Natural killer cell (primary cell): Measurements from ENCODE around the gene PDE4D. TPM values are rescaled to one million over a fixed set of nuclear protein-coding genes. Genes with fewer than 3 reads are reported as not detected.

Source experiments
- ATAC-seq, 3 donors: fragments of 150-1000 bp in 2 of 3; fragments of 200-7000 bp in 1 of 3; cut with Tn5 transposase; 1 replicate in 1 of 3; 2 replicates in 2 of 3; pipeline ENCODE4 v1.10.0; 2021; ENCODE audit warnings: mild to moderate bottlenecking in 2 of 3, moderate library complexity in 2 of 3
- DNase-seq, 2 donors: peaks; one replicate each; pipeline versions ENCODE4 v3.0.0 to v3.0.0-alpha.2; 2013 to 2021; ENCODE audit warnings: mixed read lengths in 1 of 2
- H3K27ac ChIP-seq: one replicate; pipeline ENCODE4 v1.5.1; 2013; ENCODE audit warnings: mild to moderate bottlenecking, low read length
- H3K27me3 ChIP-seq: one replicate; pipeline ENCODE4 v1.6.1; 2013; ENCODE audit warnings: low read length; ENCODE audit not compliant: control insufficient read depth, insufficient read depth
- H3K36me3 ChIP-seq: one replicate; pipeline ENCODE4 v1.6.1; 2013; ENCODE audit warnings: low read length; ENCODE audit not compliant: control insufficient read depth, insufficient read depth
- H3K4me1 ChIP-seq: one replicate; pipeline ENCODE4 v1.6.1; 2013; ENCODE audit warnings: low read length; ENCODE audit not compliant: control insufficient read depth, insufficient read depth
- H3K4me3 ChIP-seq: one replicate; pipeline ENCODE4 v1.5.1; 2013; ENCODE audit warnings: low read length
- H3K9me3 ChIP-seq: one replicate; pipeline ENCODE4 v1.6.1; 2013; ENCODE audit warnings: low read length; ENCODE audit not compliant: control insufficient read depth, insufficient read depth
- H3K27ac Mint-ChIP-seq, 2 donors: one replicate each; pipeline ENCODE4 v1.8.0; 2022; ENCODE audit warnings: mild to moderate bottlenecking in 2 of 2, mixed read lengths in 2 of 2, moderate library complexity in 1 of 2
- H3K27me3 Mint-ChIP-seq, 2 donors: one replicate each; pipeline ENCODE4 v1.8.0; 2022; ENCODE audit warnings: low read depth in 2 of 2, mixed read lengths in 2 of 2
- H3K36me3 Mint-ChIP-seq: one replicate; pipeline ENCODE4 v1.8.0; 2022; ENCODE audit warnings: mixed read lengths
- H3K4me1 Mint-ChIP-seq, 2 donors: one replicate each; pipeline ENCODE4 v1.8.0; 2022; ENCODE audit warnings: mixed read lengths in 2 of 2
- H3K4me3 Mint-ChIP-seq: one replicate; pipeline ENCODE4 v1.8.0; 2022; ENCODE audit warnings: mild to moderate bottlenecking, moderate library complexity, mixed read lengths
- H3K9me3 Mint-ChIP-seq, 2 donors: one replicate each; pipeline ENCODE4 v1.8.0; 2022; ENCODE audit warnings: mixed read lengths in 2 of 2
- CTCF ChIP-seq: fragments of 200-600 bp; IDR thresholded peaks from one replicate; pipeline ENCODE4 v1.8.0; 2022; ENCODE audit warnings: antibody characterized with exemption
- WGBS: methylation state at CpG from one replicate; pipeline ENCODE4 v1.1.7; 2013; ENCODE audit warnings: missing lambda C conversion rate; ENCODE audit not compliant: insufficient coverage; 5-methylcytosine and 5-hydroxymethylcytosine counted together
- intact Hi-C: fragments of 100-400 bp; cut with micrococcal nuclease; formaldehyde crosslinking; loops from one replicate; pipeline ENCODE4 v1.14.2; 2022
- total RNA-seq, 4 donors: library from RNA; stranded (reverse); fragments of 120-200 nt in 1 of 4; gene quantifications; one replicate each; pipeline versions ENCODE4 v1.2.3 to v1.2.4, GENCODE V29; 2013 to 2022

PDE4D gene
- total RNA-seq, 3 donors from 2014 or later (not counting 1 experiment from before 2014, with no cell fraction given), result 109 to 170 (median 116) TPM

- Histone ChIP-seq H3K9me3 (no peaks in the 10 kb centered on the region), H3K27me3 (no peaks in the 10 kb centered on the region), H3K4me3 (no peak overlapping the region), H3K4me1 (peaks cover 5% of the 10 kb centered on the region), H3K36me3 (no peaks in the 10 kb centered on the region), H3K27ac (no peak overlapping the region)
- Mint-ChIP-seq H3K9me3 (no peaks in the 10 kb centered on the region), H3K27ac (no peak overlapping the region), H3K4me1 (peaks cover 9 to 14% of the 10 kb centered on the region in 2 donors), H3K27me3 (peaks cover 0 to 6% of the 10 kb centered on the region in 2 donors), H3K4me3 (no peak overlapping the region), H3K36me3 (no peaks in the 10 kb centered on the region)
- DNase-seq (no peak), ATAC-seq (no peak)
- intact Hi-C loops, result no loop called here
- no peak for TF ChIP-seq CTCF
- 90% methylated on average over 3 of the region's 3 CpGs for WGBS
Observed at GRCh38 chr5:59592101-59592500, 301.4 kb downstream of the PDE4D start.

GRCh38 chr5:59591162-59591561 is 302.4 kb downstream of the PDE4D start:
- H3K4me3 ChIP-seq, result no peak overlapping the region
- H3K9me3 Mint-ChIP-seq, result no peaks in the 10 kb centered on the region
- peaks cover 9 to 14% of the 10 kb centered on the region in 2 donors for H3K4me1 Mint-ChIP-seq
- H3K4me3 Mint-ChIP-seq, result no peak overlapping the region
- peaks cover 5% of the 10 kb centered on the region for H3K4me1 ChIP-seq
- DNase-seq (peak in 1 of 2 donors; percentile 18), ATAC-seq (peak; percentile 86 to 95 (median 88))
- peak overlapping the region in 1 of 2 donors; percentile 26 for H3K27ac Mint-ChIP-seq
- H3K27me3 ChIP-seq, result no peaks in the 10 kb centered on the region
- intact Hi-C loops, result no loop called here
- H3K27ac ChIP-seq, result no peak overlapping the region
- H3K36me3 ChIP-seq, result no peaks in the 10 kb centered on the region
- TF ChIP-seq CTCF, result no peak
- H3K36me3 Mint-ChIP-seq, result no peaks in the 10 kb centered on the region
- H3K27me3 Mint-ChIP-seq, result peaks cover 0 to 6% of the 10 kb centered on the region in 2 donors
- no peaks in the 10 kb centered on the region for H3K9me3 ChIP-seq

GRCh38 chr5:59588922-59589321 is 304.6 kb downstream of the PDE4D start:
- no peaks in the 10 kb centered on the region for H3K9me3 Mint-ChIP-seq
- Histone ChIP-seq H3K36me3 (no peaks in the 10 kb centered on the region), H3K9me3 (no peaks in the 10 kb centered on the region), H3K27me3 (no peaks in the 10 kb centered on the region), H3K4me1 (peaks cover 5% of the 10 kb centered on the region), H3K4me3 (no peak overlapping the region), H3K27ac (no peak overlapping the region)
- TF ChIP-seq CTCF, result no peak
- H3K4me3 Mint-ChIP-seq, result no peak overlapping the region
- H3K36me3 Mint-ChIP-seq, result no peaks in the 10 kb centered on the region
- H3K4me1 Mint-ChIP-seq, result peaks cover 9 to 14% of the 10 kb centered on the region in 2 donors
- peak in 2 of 3 donors; percentile 39 to 43 for ATAC-seq
- DNase-seq, result no peak
- peaks cover 0 to 6% of the 10 kb centered on the region in 2 donors for H3K27me3 Mint-ChIP-seq
- intact Hi-C loops, result no loop called here
- H3K27ac Mint-ChIP-seq, result no peak overlapping the region
